HepG2 (cell line): Measurements from ENCODE around the gene PTGDR2. TPM values are rescaled to one million over a fixed set of nuclear protein-coding genes. Genes with fewer than 3 reads are reported as not detected.

ENCODE experiments used
- ARNTL ChIP-seq: sonication (generic); formaldehyde crosslinking; IDR thresholded peaks from 2 replicates; pipeline ENCODE4 v1.4.0; 2020; ENCODE audit warnings: mild to moderate bottlenecking, missing genetic modification reagents
- BRD4 ChIP-seq: sonication (generic); formaldehyde crosslinking; IDR thresholded peaks from 2 replicates; pipeline ENCODE4 v1.4.0; 2020; ENCODE audit warnings: missing genetic modification reagents
- HOXA5 ChIP-seq: sonication (generic); formaldehyde crosslinking; IDR thresholded peaks from 2 replicates; pipeline ENCODE4 v1.4.0; 2020; ENCODE audit warnings: missing genetic modification reagents
- IKZF4 ChIP-seq: sonication (generic); formaldehyde crosslinking; IDR thresholded peaks from 2 replicates; pipeline ENCODE4 v1.5.1; 2020; ENCODE audit warnings: borderline replicate concordance, mild to moderate bottlenecking, low read depth, missing genetic modification reagents; ENCODE audit errors: not compliant biosample characterization
- KLF15 ChIP-seq: sonication (generic); formaldehyde crosslinking; IDR thresholded peaks from 2 replicates; pipeline ENCODE4 v1.8.1; 2023; ENCODE audit warnings: borderline replicate concordance, mild to moderate bottlenecking, inconsistent platforms, missing genetic modification reagents, mixed read lengths
- NFATC3 ChIP-seq: sonication (generic); formaldehyde crosslinking; IDR thresholded peaks from 2 replicates; pipeline ENCODE4 v1.5.1; 2020; ENCODE audit warnings: mild to moderate bottlenecking, missing genetic modification reagents
- PHF8 ChIP-seq: sonication (generic); formaldehyde crosslinking; IDR thresholded peaks from 2 replicates; pipeline ENCODE4 v1.5.0; 2020; ENCODE audit warnings: missing genetic modification reagents
- POLR2A ChIP-seq, 2 experiments: IDR thresholded peaks; 2 replicates each; pipeline ENCODE4 v1.6.1; 2011; ENCODE audit warnings: low read depth in 2 of 2, low read length in 2 of 2, mild to moderate bottlenecking in 1 of 2, moderate library complexity in 1 of 2; ENCODE audit not compliant: insufficient read depth in 1 of 2
- RBM39 ChIP-seq: fragments of 200-400 bp; formaldehyde crosslinking; IDR thresholded peaks from one replicate; pipeline ENCODE4 v1.6.1; 2018; ENCODE audit warnings: antibody characterized with exemption, mild to moderate bottlenecking, low read depth, low read length; ENCODE audit not compliant: poor library complexity, severe bottlenecking
- RFXAP ChIP-seq: sonication (generic); formaldehyde crosslinking; IDR thresholded peaks from 2 replicates; pipeline ENCODE4 v1.4.0; 2020; ENCODE audit warnings: missing genetic modification reagents, borderline replicate concordance
- ZNF501 ChIP-seq: sonication (generic); formaldehyde crosslinking; IDR thresholded peaks from 2 replicates; pipeline ENCODE4 v1.5.1; 2020; ENCODE audit warnings: mild to moderate bottlenecking, moderate library complexity, missing genetic modification reagents
- ZNF777 ChIP-seq: sonication (generic); formaldehyde crosslinking; IDR thresholded peaks from 2 replicates; pipeline ENCODE4 v1.4.0; 2020; ENCODE audit warnings: missing genetic modification reagents
- ZSCAN9 ChIP-seq: IDR thresholded peaks from 2 replicates; pipeline ENCODE4 v1.6.1; 2016; ENCODE audit warnings: borderline replicate concordance
- polyA plus RNA-seq, 8 experiments: library from polyadenylated mRNA; depleted of rRNA in 3 of 8; stranded (reverse) in 7 of 8; unstranded in 1 of 8; fragments of >200 nt; fragmentation: Illumina TruSeq in 4 of 8; extraction: Trizol in 4 of 8; gene quantifications; 2 replicates each; pipeline versions ENCODE4 v1.2.1 to v1.2.3, GENCODE V29; 2011 to 2016; ENCODE audit warnings: low read depth in 4 of 8, missing spikeins in 1 of 8, mixed read lengths in 1 of 8; ENCODE audit not compliant: insufficient read depth in 1 of 8
- total RNA-seq, 5 experiments: library from RNA; depleted of rRNA; stranded (reverse); fragments of >200 nt; fragmentation: Illumina TruSeq; extraction: Trizol; gene quantifications; 2 replicates each; pipeline ENCODE4 v1.2.3, GENCODE V29; 2016; ENCODE audit warnings: low read depth in 1 of 5
- TF ChIP-seq, protein P1 (sequence below): sonication (generic); formaldehyde crosslinking; IDR thresholded peaks from 2 replicates; pipeline ENCODE4 v1.5.0; 2020; ENCODE audit warnings: missing genetic modification reagents
- TF ChIP-seq, protein P2 (sequence below): sonication (generic); formaldehyde crosslinking; IDR thresholded peaks from 2 replicates; pipeline ENCODE4 v1.8.0; 2022; ENCODE audit warnings: mild to moderate bottlenecking, missing genetic modification reagents, moderate library complexity
- TF ChIP-seq, protein P3 (sequence below): sonication (generic); formaldehyde crosslinking; IDR thresholded peaks from 2 replicates; pipeline ENCODE4 v1.4.0; 2020; ENCODE audit warnings: mild to moderate bottlenecking, missing genetic modification reagents
- TF ChIP-seq, protein P4 (sequence below): IDR thresholded peaks from 2 replicates; pipeline ENCODE4 v1.4.0; 2020; ENCODE audit warnings: mild to moderate bottlenecking, missing genetic modification reagents

PTGDR2 gene
- total and polyA plus RNA-seq, 2 of the 13 experiments (the other 11 are each of a cell fraction or from before 2014, with no cell fraction given): 1.9 to 2.5 TPM

DNA sequence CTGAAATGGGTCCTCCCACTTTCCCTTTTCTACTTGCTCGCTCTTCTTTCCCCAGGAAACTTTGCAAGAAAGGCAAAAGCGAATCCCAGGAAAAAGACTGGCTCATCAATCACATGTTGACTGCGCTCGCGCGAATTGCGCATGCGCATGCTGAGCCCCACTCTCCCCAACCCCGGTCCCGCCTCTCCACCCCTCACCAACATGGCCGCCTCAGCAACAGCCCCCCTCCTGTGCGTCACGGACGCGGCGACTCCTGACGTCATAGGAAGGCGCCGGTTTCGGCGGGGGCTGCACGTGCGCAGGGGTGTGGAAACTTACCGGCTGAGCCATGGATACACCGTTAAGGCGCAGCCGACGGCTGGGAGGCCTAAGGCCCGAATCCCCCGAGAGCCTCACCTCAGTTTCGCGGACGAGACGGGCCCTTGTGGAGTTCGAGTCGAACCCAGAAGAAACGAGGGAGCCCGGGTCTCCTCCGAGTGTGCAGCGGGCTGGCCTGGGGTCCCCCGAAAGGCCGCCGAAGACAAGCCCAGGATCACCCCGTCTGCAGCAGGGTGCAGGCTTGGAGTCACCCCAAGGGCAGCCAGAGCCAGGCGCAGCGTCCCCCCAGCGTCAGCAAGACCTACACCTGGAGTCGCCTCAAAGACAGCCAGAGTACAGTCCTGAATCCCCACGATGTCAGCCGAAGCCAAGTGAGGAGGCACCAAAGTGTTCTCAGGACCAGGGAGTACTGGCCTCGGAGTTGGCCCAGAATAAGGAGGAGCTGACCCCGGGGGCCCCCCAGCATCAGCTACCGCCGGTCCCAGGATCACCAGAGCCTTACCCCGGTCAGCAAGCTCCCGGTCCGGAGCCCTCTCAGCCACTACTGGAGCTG lies 13.7 kb downstream of the PTGDR2 start, which contains the start of gene CCDC86 (continued):
- TF ChIP-seq, protein P1, sequence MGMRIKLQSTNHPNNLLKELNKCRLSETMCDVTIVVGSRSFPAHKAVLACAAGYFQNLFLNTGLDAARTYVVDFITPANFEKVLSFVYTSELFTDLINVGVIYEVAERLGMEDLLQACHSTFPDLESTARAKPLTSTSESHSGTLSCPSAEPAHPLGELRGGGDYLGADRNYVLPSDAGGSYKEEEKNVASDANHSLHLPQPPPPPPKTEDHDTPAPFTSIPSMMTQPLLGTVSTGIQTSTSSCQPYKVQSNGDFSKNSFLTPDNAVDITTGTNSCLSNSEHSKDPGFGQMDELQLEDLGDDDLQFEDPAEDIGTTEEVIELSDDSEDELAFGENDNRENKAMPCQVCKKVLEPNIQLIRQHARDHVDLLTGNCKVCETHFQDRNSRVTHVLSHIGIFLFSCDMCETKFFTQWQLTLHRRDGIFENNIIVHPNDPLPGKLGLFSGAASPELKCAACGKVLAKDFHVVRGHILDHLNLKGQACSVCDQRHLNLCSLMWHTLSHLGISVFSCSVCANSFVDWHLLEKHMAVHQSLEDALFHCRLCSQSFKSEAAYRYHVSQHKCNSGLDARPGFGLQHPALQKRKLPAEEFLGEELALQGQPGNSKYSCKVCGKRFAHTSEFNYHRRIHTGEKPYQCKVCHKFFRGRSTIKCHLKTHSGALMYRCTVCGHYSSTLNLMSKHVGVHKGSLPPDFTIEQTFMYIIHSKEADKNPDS (CRISPR knock-in tag): no peak
- TF ChIP-seq IKZF4 (CRISPR knock-in tag): peak; percentile 86
- no peak for TF ChIP-seq KLF15
- TF ChIP-seq ARNTL (CRISPR knock-in tag): peak; percentile 97
- TF ChIP-seq PHF8 (CRISPR knock-in tag): peak; percentile 87
- peak; percentile 79 for TF ChIP-seq HOXA5 (CRISPR knock-in tag)
- TF ChIP-seq RBM39: peak; percentile 73
- TF ChIP-seq NFATC3 (CRISPR knock-in tag): no peak
- TF ChIP-seq ZSCAN9 (CRISPR knock-in tag): peak; percentile 32; the same call in 1 of the 2 replicates
- TF ChIP-seq RFXAP (CRISPR knock-in tag): peak; percentile 98
- peak; percentile 74; the same call in 1 of the 2 replicates for TF ChIP-seq BRD4
- TF ChIP-seq, protein P2, sequence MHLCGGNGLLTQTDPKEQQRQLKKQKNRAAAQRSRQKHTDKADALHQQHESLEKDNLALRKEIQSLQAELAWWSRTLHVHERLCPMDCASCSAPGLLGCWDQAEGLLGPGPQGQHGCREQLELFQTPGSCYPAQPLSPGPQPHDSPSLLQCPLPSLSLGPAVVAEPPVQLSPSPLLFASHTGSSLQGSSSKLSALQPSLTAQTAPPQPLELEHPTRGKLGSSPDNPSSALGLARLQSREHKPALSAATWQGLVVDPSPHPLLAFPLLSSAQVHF (CRISPR knock-in tag): 0 out of 2 replicates have a peak, but pooled peaks have one; percentile 12
- no peak for TF ChIP-seq ZNF777 (CRISPR knock-in tag)
- TF ChIP-seq, protein P3, sequence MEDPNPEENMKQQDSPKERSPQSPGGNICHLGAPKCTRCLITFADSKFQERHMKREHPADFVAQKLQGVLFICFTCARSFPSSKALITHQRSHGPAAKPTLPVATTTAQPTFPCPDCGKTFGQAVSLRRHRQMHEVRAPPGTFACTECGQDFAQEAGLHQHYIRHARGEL (CRISPR knock-in tag): peak; percentile 16; the same call in 1 of the 2 replicates
- TF ChIP-seq POLR2A (IDR thresholded peaks at IDR 0.05; ENCODE audit: insufficient read depth in 1 of 2, low read depth in 2 of 2, low read length in 2 of 2): peak; percentile 57 to 73
- TF ChIP-seq, protein P4, sequence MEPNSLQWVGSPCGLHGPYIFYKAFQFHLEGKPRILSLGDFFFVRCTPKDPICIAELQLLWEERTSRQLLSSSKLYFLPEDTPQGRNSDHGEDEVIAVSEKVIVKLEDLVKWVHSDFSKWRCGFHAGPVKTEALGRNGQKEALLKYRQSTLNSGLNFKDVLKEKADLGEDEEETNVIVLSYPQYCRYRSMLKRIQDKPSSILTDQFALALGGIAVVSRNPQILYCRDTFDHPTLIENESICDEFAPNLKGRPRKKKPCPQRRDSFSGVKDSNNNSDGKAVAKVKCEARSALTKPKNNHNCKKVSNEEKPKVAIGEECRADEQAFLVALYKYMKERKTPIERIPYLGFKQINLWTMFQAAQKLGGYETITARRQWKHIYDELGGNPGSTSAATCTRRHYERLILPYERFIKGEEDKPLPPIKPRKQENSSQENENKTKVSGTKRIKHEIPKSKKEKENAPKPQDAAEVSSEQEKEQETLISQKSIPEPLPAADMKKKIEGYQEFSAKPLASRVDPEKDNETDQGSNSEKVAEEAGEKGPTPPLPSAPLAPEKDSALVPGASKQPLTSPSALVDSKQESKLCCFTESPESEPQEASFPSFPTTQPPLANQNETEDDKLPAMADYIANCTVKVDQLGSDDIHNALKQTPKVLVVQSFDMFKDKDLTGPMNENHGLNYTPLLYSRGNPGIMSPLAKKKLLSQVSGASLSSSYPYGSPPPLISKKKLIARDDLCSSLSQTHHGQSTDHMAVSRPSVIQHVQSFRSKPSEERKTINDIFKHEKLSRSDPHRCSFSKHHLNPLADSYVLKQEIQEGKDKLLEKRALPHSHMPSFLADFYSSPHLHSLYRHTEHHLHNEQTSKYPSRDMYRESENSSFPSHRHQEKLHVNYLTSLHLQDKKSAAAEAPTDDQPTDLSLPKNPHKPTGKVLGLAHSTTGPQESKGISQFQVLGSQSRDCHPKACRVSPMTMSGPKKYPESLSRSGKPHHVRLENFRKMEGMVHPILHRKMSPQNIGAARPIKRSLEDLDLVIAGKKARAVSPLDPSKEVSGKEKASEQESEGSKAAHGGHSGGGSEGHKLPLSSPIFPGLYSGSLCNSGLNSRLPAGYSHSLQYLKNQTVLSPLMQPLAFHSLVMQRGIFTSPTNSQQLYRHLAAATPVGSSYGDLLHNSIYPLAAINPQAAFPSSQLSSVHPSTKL (CRISPR knock-in tag): peak; percentile 66
- TF ChIP-seq ZNF501 (CRISPR knock-in tag): peak; percentile 88
